CD4-positive, alpha-beta T cell treated with Interleukin-17A for 4 hours (primary cell): Measurements from ENCODE around the gene TRIM66.

ENCODE experiments used
- DNase-seq: peaks from one replicate; pipeline ENCODE4 v3.0.0-alpha.2; 2020; ENCODE audit warnings: mixed read lengths

Gene TRIM66

DNA sequence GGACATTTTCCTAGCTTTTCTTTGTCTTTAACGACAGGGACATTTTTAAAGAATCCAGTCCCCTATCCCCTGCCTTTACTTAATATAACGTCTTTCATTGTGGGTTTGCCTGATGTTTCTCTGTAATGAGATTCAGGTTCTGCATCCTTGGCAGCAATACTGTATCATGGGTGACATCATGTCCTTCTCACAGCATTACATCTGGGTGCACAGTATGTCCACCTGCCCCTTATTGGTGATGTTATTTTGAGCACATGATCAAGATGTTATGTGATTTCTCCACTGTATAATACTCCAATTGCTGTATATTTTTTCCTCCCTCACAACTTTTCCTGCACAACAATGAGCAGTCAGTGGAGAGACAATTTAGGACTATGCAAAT is 78.8 kb downstream of the TRIM66 start:
- DNase-seq = no peak

DNA sequence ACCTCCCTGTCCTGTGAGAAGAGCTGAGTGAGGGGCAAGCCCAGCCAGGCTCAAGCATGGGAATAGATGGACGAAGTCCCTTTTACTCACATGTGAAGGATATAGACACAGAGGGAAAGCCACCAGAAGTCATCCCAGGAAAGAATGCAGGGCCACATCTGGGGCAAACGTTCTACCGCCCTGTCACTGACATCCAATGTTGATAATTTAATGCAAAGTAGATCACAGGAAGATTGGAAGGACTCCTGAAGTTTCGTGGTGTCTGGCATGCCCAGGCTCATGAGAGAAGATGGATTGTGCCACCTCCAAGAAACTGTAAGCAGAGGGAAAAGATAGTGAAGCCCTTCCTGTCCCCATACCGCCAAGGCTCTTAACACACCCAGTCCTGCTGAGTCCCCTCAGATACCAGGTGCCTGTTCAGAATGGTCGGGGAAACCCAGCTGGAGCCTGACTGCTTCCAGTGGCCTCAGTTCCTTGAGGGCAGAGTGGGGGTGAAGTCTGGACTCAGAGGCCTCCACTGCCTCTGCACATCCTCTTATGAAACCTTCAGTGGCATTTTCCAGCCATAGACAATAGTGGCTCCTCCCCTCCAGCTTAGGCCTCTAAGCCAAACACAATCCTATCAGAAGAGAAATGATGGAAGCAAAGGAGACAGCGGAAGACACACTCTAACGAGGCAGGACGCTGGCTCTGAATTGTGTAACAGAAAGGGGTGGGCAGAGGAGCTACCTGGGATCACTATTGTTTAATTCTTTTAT is 80.9 kb downstream of the TRIM66 start:
- no peak for DNase-seq

- no peak for DNase-seq
Measured at GRCh38 chr11:8598506-8598905, 84.0 kb downstream of the TRIM66 start.

DNA sequence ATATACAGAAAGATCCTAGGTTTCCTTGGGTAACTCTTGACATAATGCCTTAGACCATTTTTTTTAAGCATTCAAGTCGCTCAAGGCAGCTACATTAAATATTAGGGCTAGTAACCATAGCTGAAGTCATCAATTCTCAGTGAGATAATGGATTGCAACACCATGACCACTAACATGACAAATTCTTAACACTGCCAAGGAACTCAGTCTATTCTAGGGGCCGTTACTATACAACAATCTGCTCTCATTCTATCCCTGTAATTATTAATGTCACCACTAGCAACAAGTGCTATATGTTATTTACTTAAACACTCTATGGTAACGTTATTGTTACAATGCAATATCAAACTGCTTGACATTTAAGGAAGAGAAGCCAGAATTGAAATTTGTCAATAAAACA is 85.3 kb downstream of the TRIM66 start:
- no peak for DNase-seq

- DNase-seq = no peak
Measured at GRCh38 chr11:8596504-8597046, 85.9 kb downstream of the TRIM66 start.

DNA sequence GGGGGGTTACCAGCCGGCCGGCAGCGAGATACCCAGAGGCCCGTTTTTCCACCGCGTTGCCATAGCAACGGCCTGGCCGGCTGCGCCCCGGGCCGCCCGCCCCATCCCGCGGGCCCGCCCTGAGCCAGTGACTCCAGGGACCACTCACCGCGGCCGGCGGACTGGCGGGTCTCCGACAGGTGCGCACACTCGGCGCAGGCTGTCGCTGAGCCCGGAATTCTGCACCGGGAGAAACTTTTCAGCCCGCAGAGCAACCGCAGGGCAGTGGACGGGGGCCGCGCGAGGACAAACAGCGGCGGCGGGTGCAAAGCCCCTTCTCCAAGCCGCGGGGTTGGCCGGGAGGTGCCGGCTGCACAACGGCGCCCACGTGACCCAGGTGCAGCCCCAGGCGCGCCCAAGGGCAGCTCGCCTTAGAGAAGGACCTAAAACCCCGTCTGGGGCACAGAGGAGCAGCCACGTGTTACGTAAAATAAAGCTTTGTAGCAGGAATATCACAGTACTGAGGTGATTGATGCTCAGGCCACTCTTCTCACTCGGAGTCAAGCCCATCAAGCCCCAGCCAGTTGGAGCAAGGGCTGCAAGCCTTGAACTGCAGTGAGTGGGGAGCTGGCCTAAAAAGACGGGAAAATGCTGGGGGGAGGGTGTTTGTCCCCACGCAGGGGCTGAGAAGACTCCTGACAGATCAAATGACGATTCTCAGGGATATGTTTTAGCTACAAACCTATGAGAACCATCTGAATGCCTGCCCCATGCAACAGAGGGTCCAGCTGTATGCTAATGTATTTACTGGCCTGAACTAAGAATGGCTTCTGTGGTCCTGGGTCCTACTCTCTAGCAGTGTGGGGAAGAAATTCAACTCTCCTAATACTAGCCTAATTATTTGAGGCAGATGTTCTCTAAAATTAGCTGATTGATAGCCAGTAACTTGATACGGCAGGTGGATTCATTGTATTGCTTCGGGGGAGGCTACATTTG is 88.2 kb downstream of the TRIM66 start, which contains the start of gene STK33:
TSS of gene STK33 (minus strand) at position 294 of the 975 bp plus-strand sequence. CDS start 119,323 bp downstream, outside the sequence.
- no peak for DNase-seq

- DNase-seq = no peak
Measured at GRCh38 chr11:8593455-8593854, 89.0 kb downstream of the TRIM66 start.

DNA sequence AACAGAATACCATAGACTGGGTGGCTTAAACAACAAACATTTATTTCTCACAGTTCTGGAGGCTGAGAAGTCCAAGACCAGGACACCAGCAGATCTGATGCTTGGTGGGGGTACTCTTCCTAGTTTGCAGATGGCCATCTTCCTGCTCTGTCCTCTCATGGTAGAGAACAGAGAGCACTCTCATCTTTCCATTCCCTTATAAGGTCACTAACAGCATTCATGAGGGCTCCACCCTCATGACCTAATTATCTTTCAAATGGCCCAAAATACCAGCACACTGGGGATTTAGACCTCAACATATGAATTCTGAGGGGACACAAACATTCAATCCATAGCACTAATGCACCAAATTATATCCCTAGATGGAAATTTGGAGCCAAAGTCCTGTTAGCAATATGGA is 94.5 kb downstream of the TRIM66 start:
- no peak for DNase-seq

DNA sequence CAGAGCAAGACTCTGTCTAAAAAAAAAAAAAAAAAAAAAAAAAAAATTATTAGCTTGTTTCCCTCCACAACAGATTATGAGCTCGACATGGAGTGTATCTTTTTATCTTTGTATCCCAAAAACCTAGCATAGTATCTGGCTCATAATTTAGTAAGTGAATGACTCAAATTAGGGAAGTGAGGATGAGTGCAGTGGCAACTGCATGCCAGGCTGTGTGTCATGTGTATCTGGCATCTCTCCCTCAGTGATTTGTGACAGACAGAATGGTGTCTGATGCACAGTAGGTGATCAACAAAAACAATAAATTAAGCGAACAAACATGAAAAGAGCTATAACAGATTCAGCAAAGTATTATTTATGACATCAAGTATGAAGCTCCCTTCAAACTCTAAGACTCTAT is 95.7 kb downstream of the TRIM66 start:
- no peak for DNase-seq

- no peak for DNase-seq
Measured at GRCh38 chr11:8586184-8586583, 96.3 kb downstream of the TRIM66 start.

DNA sequence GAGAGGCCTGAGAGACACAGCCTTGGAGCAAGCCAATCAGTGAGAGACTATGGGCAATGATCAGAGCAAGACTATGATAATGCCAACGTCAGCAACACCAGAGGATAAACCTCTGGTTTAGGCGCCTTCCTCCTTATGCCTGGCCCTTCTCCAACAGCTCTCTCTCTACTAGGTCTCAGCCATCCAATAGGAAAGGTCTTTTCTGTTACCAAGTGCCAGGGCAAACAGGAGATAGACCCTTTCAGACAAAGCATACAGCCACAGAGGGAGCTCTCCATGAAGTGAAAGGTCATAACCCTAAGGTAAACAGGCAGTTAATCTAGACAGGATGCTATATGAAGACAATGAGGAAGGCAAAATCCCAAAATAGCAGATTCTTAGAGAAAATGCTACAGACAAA is 98.0 kb downstream of the TRIM66 start:
- no peak for DNase-seq

DNA sequence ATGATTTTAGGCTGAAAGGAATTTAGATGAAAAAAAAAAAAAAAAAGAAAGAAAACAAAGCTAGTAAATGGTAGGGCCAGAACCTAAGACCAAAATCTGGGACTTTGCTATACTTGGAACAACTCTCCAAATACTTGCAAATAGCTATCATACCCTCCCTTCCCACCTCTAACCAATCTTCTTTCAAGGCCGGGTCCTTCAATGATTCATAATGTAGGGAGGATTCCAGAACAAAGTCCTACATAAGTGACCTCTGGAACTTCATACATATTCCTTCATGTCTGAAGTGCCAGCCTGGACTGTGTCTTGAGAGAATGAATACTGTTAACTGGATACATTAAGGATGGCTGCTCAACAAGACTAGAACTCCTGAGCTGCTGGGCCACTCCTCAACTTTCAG is 98.4 kb downstream of the TRIM66 start:
- no peak for DNase-seq

DNA sequence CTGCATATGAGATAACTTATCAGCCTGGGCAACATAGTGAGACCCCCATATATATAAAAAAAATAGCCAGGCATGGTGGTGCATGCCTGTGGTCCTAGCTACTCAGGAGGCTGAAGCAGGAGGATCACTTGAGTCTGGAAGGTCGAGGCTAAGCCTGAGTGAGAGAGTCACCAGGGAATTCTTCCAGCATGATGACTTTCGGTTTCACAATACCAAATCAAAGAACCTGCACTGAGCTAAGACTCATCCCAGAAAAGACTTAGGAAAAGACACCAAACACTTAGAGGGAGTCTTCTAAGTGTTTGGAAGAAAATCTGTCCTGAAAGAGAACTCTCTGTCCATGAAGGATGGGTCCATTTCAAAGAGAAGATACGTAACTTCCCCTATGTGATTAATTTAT is 101.2 kb downstream of the TRIM66 start:
- no peak for DNase-seq

- no peak for DNase-seq
Measured at GRCh38 chr11:8577791-8578581, 104.5 kb downstream of the TRIM66 start.

- DNase-seq = no peak
Measured at GRCh38 chr11:8574798-8575197, 107.7 kb downstream of the TRIM66 start.

GRCh38 chr11:8573777-8574176 is 108.7 kb downstream of the TRIM66 start:
- no peak for DNase-seq

DNA sequence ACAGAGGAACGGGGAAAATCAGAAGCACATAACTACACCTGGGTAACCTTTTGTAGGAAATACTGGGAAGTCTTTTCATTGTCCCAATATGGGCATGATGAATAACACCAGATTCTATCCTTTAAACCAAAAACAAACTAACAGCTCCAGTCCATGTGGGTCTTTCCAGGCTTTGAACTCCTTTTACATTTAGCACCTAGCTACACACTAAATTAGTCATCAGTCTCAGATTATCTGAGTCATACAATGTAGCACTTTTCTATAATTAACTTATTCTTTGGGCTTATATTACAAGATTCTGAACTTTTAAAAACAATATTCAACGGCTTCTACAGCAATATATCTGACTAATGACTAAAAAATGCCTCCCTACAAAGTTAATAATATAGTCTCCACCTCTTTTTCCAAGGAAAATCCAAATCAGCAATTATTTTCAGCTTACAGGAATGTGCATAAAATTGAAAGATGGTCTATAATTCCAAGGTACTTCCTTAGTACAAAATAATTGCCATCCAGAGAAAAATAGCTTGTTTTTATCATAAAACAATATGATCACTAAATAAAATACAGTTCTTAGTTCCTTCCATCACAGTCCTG is 114.8 kb downstream of the TRIM66 start:
- DNase-seq = no peak

DNA sequence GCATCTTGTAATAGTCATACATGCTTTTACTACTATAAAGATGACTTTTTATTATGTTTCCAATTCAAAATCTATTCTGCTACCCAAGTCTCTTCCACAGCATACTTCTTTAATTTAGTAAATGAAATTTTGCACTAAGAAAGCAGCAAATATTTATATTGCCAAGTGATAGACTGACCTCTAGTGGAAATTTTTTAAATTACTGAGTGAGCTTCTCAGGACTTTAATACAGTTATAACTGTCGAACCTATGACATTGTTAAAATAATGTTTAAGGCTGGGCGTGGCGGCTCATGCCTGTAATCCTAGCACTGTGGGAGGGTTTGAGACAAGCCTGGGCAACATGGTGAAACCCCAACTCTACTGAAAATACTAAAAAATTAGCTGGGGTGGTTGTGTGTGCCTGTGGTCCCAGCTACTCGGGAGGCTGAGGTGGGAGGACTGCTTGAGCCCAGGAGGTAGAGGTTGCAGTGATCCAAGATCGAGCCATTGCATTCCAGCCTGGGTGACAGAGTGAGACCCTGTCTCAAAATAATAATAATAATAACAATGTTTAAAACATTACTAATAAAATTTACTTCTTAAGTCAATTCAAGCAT is 115.8 kb downstream of the TRIM66 start:
- DNase-seq = no peak

GRCh38 chr11:8564526-8564925 is 117.9 kb downstream of the TRIM66 start:
- DNase-seq = no peak
